Coronary artery (tissue), 2 donors: ENCODE measurements around the gene HHIPL2.

ENCODE experiments used
- DNase-seq: peaks from one replicate; pipeline ENCODE4 v3.0.0-alpha.2; 2017; ENCODE audit warnings: low spot score
- H3K27ac ChIP-seq, 2 donors: fragments of 200-600 bp; sonication (generic); one replicate each; pipeline ENCODE4 v1.5.1; 2016 to 2019
- H3K4me3 ChIP-seq: fragments of 200-600 bp; sonication (generic); 2 replicates; pipeline ENCODE4 v1.5.1; 2016; ENCODE audit warnings: mild to moderate bottlenecking, moderate library complexity
- CTCF ChIP-seq: fragments of 200-600 bp; sonication (generic); IDR thresholded peaks from one replicate; pipeline ENCODE4 v1.5.1; 2019; ENCODE audit warnings: antibody characterized with exemption

Gene HHIPL2

DNA sequence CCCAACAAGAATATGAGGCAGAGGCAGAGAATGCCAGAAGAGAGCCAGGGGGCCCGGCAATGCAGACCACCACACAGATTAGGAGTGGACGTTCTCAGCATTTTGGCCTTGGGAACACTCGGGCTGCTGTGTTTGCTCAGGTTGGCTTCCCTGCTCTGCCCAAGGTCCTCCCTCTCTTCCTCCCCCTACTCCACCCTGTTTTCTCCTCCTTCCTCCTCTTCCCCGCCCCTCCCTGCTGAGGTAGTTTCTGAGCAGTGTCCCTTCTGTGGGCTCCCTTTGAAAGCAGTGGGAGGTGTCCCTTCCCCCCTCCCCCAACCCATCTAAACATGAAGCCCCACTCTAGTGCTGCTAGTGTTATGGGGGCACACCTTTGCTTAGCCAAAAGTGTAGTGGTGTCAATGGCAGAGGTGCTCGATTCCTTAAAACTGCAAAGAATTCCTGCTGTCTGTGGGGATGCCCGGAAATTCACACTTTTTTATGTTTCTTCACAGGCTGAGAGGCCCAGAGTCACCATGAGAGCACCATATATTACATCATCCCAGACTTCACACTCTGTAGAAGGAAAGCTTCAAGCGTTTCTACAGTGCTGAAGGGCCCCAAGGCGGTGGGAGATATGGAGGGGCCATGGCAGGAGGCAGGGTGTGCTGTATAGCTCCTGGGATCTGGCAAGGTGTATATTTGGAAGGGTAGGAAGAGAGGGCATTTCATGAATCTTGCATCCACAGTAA is at the start of gene HHIPL2:
Gene HHIPL2 (minus strand): TSS at position 161 of the 728 bp plus-strand sequence. CDS start 60 bp downstream, at position 101.
- no peak within 1 kb of the TSS for H3K27ac ChIP-seq
- H3K4me3 ChIP-seq: no peak within 1 kb of the TSS
- no peak for DNase-seq
- TF ChIP-seq CTCF: no peak

DNA sequence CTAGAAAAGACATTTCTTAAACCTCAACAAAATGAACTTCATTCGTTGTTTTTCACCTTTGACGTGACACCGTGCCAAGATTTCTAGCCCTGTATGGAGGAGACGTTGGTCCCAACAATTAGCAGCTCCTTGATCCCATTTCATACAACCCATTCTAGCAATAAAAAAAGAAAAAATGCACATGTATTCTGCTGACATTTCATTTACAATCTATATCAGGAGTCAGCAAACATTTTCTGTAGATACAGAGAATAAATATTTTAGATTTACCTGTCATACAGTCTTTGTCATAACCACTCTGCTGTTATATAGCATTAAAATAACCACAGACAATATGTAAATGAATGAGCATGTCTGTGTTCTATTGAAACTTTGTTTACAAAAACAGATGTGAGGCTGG is 48.8 kb upstream of the HHIPL2 start:
- Histone ChIP-seq H3K27ac (no peak overlapping the region), H3K4me3 (no peak overlapping the region)
- no peak for DNase-seq
- no peak for TF ChIP-seq CTCF

DNA sequence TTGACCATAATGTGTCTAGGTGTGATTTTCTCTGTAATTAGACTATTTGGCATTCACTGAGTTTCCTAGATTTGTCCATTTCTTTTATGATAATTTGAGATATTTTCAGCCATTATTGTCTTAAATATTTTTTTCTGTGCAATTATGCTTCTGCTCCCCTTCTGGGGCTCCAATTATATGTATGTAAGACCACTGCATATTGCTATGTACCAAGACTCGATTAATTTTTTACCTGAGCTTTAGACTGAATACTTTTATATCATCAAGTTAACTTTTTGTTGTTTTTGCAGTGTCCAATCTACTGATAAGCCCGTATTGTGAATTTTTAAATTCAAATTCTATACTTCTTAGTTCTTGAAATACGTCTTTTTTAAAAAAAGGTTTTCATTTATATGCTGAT is 46.9 kb upstream of the HHIPL2 start:
- no peak for TF ChIP-seq CTCF
- Histone ChIP-seq H3K27ac (no peak overlapping the region), H3K4me3 (no peak overlapping the region)
- no peak for DNase-seq

GRCh38 chr1:222592171-222592570 is 44.3 kb upstream of the HHIPL2 start:
- Histone ChIP-seq H3K27ac (no peak overlapping the region), H3K4me3 (no peak overlapping the region)
- DNase-seq: no peak
- TF ChIP-seq CTCF: no peak

DNA sequence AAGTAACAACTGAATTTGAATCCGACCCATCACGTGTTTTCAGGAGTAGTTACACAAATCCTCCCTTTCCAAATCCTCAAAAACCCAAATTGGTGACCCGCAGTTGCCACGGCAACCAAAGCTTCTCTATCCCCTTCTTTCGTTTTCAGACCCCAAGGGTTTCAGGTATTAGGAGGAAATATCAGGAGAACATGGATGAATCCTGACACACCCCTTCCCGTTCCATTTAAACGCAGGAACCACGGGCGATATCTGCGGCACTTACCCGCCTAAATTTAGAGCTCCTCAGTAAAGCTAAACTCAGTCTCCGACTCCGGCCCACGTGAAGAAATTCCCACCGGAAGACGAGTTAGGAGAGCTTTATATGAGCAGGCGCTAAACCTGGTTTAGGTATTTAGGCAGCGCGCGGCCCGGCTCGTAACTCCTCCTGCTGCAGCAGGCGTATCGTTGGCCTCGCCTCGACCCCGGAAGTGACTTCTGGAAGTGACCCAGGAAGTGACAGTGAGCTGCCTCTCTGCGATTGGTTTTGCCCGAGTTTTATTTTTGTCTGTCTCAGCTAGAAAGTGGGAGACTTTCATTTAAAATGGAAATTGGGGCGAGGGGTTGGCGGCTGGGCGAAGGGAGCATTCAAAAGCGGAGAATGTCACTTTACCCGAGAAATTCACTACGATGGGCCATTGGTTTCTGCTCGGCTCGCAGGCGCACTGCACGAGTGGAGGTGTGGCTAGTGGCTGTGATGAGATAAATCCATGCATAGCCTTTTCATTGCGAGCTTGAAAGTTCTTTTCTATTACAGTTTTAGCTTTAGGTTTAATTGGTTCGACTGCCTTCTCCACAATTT is 41.8 kb upstream of the HHIPL2 start, which contains the start of gene TAF1A:
Gene TAF1A (minus strand): TSS at position 472 of the 841 bp plus-strand sequence.
- Histone ChIP-seq H3K27ac (peak within 1 kb of the TSS; percentile 71 to 76), H3K4me3 (peak within 1 kb of the TSS; percentile 68)
- TF ChIP-seq CTCF: no peak
- peak; percentile 90 for DNase-seq

DNA sequence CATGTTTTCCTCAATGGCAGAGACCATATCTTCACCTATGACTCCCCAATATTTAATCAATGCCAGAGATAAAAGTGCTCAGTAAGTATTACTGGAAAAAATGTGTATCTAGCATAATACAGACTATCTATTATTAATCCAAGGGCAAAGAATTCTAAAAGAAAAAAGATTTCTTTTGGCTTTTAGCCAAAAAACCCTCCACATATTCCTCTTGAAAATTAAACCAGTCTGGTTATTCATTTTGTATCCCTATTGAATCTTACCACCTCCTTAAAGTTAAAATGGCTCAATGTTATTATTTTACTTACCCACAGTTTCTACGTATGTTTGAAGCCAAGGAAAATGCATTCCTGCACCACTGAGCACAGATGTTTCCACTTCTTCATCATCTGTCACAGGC is 40.2 kb upstream of the HHIPL2 start:
- no peak overlapping the region for H3K27ac ChIP-seq
- TF ChIP-seq CTCF: no peak
- no peak overlapping the region for H3K4me3 ChIP-seq
- no peak for DNase-seq
